Panc1 (cell line): ENCODE measurements around the gene ISLR. TPM values are rescaled to one million over a fixed set of nuclear protein-coding genes. Genes with fewer than 3 reads are reported as not detected.

Experiments used
- ATAC-seq: fragments of 200-7000 bp; cut with Tn5 transposase; 2 replicates; pipeline ENCODE4 v1.9.1; 2020; ENCODE audit warnings: mild to moderate bottlenecking, moderate library complexity
- BruUV-seq: library from RNA; stranded (reverse); fragments of 400-500 nt; replicated peaks from 2 replicates; lab custom pipeline; 2021; lab: Mats Ljungman, UMichigan
- CTCF ChIA-PET: fragments of 300-600 bp; sonication (Branson Sonifier 250); formaldehyde crosslinking; loops from one replicate; lab custom pipeline; 2022; ENCODE audit warnings: antibody characterized with exemption; lab: Charles Lee
- POLR2A ChIA-PET: fragments of 300-600 bp; sonication (Branson Sonifier 250); formaldehyde crosslinking; loops from one replicate; lab custom pipeline; 2022; ENCODE audit warnings: antibody characterized with exemption; lab: Charles Lee
- DNase-seq: peaks from one replicate; pipeline ENCODE4 v3.0.0-alpha.2; 2010; ENCODE audit warnings: low read depth, low spot score
- H3K27ac ChIP-seq: 2 replicates; pipeline ENCODE4 v1.5.1; 2011; ENCODE audit warnings: mild to moderate bottlenecking, low read length, inconsistent platforms
- H3K27me3 ChIP-seq: fragments of 200-500 bp; sonication (Bioruptor generic); 2 replicates; pipeline ENCODE4 v1.6.0; 2014; ENCODE audit warnings: low read length, inconsistent platforms; ENCODE audit not compliant: control insufficient read depth, insufficient read depth
- H3K36me3 ChIP-seq: fragments of 200-500 bp; sonication (Bioruptor generic); 2 replicates; pipeline ENCODE4 v1.5.1; 2014; ENCODE audit warnings: inconsistent platforms, mild to moderate bottlenecking, low read length, moderate library complexity; ENCODE audit not compliant: control insufficient read depth, insufficient read depth
- H3K4me1 ChIP-seq: 2 replicates; pipeline ENCODE4 v1.5.1; 2011; ENCODE audit warnings: inconsistent platforms, mild to moderate bottlenecking, low read length, moderate library complexity; ENCODE audit not compliant: control insufficient read depth, insufficient read depth
- H3K4me3 ChIP-seq, 2 experiments: 2 replicates each; pipeline ENCODE4 v1.5.1; 2011 to 2012; ENCODE audit warnings: low read depth in 2 of 2, low read length in 2 of 2, mild to moderate bottlenecking in 2 of 2, inconsistent platforms in 1 of 2, moderate library complexity in 1 of 2
- H3K9me3 ChIP-seq: fragments of 200-500 bp; sonication (Bioruptor generic); 2 replicates; pipeline ENCODE4 v1.5.1; 2014; ENCODE audit warnings: low read depth, mild to moderate bottlenecking, inconsistent platforms, low read length, moderate library complexity; ENCODE audit not compliant: control insufficient read depth, insufficient read depth
- POLR2AphosphoS5 ChIP-seq: IDR thresholded peaks from 2 replicates; pipeline ENCODE4 v1.6.1; 2012; ENCODE audit warnings: mild to moderate bottlenecking, low read depth, low read length, moderate library complexity
- REST ChIP-seq, 2 experiments: IDR thresholded peaks; 2 replicates each; pipeline ENCODE4 v1.6.1; 2011 to 2012; ENCODE audit warnings: low read depth in 2 of 2, control low read depth in 1 of 2, low read length in 1 of 2, mild to moderate bottlenecking in 1 of 2, moderate library complexity in 1 of 2; ENCODE audit not compliant: insufficient read depth in 1 of 2
- SIN3A ChIP-seq: IDR thresholded peaks from 2 replicates; pipeline ENCODE4 v1.6.1; 2012; ENCODE audit warnings: low read depth, mild to moderate bottlenecking, low read length, moderate library complexity, borderline replicate concordance; ENCODE audit not compliant: insufficient read depth
- TCF7L2 ChIP-seq: IDR thresholded peaks from 2 replicates; pipeline ENCODE4 v1.6.1; 2011; ENCODE audit warnings: mild to moderate bottlenecking, low read depth, low read length, inconsistent platforms
- in situ Hi-C: cut with HindIII; loops from 2 replicates; pipeline ENCODE4 v1.10.0; 2016; ENCODE audit warnings: low sequenced_read_pairs, low pct_unique_long_range_greater_than_20kb
- intact Hi-C: fragments of 100-400 bp; cut with micrococcal nuclease; formaldehyde crosslinking; loops from one replicate; pipeline ENCODE4 v1.10.0; 2022; ENCODE audit not compliant: unreplicated experiment
- total RNA-seq: library from RNA; stranded (reverse); gene quantifications from one replicate; pipeline ENCODE4 v1.2.1, GENCODE V29; 2021; ENCODE audit not compliant: unreplicated experiment
- TF ChIP-seq, protein P1 (sequence below): fragments of 450-650 bp; IDR thresholded peaks from 2 replicates; pipeline ENCODE4 v1.5.1; 2017; ENCODE audit warnings: mild to moderate bottlenecking

ISLR gene
- total RNA-seq, 1 experiment from 2014 or later = 0.28 TPM

DNA sequence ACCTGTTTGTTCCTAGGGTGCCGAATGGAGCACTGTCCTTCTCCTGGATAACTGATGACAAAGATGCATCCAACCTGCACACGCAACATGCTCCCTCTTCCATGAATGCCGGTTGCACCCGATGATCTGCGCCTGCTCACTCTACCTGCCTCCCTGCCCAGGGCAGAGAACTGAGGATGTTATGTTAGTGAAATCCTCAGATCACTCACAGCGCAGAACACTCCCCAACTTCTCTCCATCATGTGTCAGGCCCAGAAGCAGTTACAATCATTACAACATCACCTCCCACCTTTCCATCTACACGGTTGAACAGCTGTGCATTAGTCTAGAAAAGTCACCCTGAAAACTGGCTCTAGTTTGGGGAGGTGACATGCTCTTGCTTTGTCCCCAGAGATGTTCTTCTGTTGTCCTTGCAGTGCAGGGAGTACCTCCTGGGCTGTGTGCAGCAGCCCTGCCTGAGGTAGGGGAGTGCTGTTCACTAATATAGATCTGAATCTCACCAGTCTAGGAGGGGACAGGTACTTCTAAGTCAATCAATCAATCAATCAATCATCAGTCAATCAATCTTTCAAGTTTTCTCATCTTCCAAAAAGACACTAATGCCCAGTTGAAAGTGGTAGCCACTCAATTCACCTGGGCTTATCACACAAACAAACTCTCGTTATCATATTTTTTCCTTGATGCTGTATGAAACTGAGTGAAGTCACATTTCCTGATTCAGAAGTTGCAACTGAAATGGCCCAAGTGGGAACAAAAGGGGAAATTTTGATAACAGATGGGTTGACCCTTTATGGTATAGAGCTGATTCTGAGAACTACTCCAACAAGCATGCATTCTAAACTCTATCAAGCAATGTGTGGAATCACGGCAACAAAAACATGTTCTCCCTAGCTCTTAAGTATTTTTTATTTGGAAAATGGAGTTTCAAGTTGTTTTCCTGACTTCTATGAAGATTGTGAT, 15.4 kb upstream of the ISLR start:
- TF ChIP-seq, protein P1, sequence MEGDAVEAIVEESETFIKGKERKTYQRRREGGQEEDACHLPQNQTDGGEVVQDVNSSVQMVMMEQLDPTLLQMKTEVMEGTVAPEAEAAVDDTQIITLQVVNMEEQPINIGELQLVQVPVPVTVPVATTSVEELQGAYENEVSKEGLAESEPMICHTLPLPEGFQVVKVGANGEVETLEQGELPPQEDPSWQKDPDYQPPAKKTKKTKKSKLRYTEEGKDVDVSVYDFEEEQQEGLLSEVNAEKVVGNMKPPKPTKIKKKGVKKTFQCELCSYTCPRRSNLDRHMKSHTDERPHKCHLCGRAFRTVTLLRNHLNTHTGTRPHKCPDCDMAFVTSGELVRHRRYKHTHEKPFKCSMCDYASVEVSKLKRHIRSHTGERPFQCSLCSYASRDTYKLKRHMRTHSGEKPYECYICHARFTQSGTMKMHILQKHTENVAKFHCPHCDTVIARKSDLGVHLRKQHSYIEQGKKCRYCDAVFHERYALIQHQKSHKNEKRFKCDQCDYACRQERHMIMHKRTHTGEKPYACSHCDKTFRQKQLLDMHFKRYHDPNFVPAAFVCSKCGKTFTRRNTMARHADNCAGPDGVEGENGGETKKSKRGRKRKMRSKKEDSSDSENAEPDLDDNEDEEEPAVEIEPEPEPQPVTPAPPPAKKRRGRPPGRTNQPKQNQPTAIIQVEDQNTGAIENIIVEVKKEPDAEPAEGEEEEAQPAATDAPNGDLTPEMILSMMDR = no peak
- TF ChIP-seq REST (IDR thresholded peaks at IDR 0.05; ENCODE audit: insufficient read depth in 1 of 2, low read depth in 2 of 2, low read length in 1 of 2) (no peak), TCF7L2 (no peak), SIN3A (no peak), POLR2AphosphoS5 (no peak)
- Histone ChIP-seq H3K27ac (no peak overlapping the region), H3K9me3 (no peaks in the 10 kb centered on the region), H3K36me3 (no peaks in the 10 kb centered on the region), H3K27me3 (peaks cover 2% of the 10 kb centered on the region; the same call in 1 of the 2 replicates), H3K4me1 (no peaks in the 10 kb centered on the region), H3K4me3 (no peak overlapping the region)
- DNase-seq = no peak
- no TSS peak for BruUV-seq
- POLR2A ChIA-PET = no interaction called here
- intact Hi-C loops (no loop called here), in situ Hi-C loops (no loop called here)
- no peak for ATAC-seq
- CTCF ChIA-PET = no interaction called here

DNA sequence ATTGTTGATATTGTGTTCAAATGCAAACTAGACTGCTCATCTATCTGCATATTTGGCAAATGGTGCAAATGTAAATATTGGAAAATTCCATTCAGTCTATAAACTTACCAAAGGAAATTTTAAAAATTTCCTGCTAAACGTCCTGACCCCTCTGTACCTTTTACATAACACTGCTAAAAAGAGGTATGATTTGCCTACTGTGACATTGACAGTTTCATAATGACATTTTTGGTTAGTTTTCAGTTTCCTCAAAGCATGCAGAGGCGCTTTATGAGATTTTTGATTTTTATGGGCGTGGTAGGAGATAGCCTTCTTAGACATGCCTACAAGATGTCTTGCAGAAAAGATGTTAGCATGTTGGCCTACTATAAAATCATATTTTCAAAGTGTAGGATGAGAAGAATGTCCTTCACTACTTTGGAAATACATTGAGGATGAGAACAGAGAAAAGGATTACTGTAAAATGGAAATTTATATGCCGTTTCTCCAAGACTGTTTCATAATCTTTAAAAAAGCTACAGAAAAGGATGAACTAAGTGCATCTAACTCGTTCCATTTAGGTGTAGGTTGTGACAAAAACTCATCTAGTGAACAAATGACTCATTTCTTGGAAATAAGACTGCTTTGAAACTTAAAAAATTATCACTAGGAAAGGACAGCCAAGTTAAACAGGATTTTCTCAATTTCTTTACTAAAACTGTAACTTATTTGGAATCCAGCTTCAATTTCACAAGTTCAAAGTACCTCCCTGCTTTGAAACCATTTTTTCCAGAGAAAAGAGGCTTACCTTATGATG, 14.5 kb upstream of the ISLR start:
- peaks cover 2% of the 10 kb centered on the region; the same call in 1 of the 2 replicates for H3K27me3 ChIP-seq
- no peak for ATAC-seq

More for the DNA sequence above, 14.5 kb upstream of the ISLR start:
- CTCF ChIA-PET = no interaction called here
- in situ Hi-C loops (no loop called here), intact Hi-C loops (no loop called here)
- Histone ChIP-seq H3K9me3 (no peaks in the 10 kb centered on the region), H3K4me3 (no peak overlapping the region), H3K27ac (no peak overlapping the region), H3K36me3 (no peaks in the 10 kb centered on the region), H3K4me1 (no peaks in the 10 kb centered on the region)
- no peak for DNase-seq
- POLR2A ChIA-PET = no interaction called here
- TF ChIP-seq, protein P1 = no peak
- TF ChIP-seq TCF7L2 = no peak
- no peak for TF ChIP-seq POLR2AphosphoS5
- no peak for TF ChIP-seq SIN3A
- no peak for TF ChIP-seq REST (IDR thresholded peaks at IDR 0.05; ENCODE audit: insufficient read depth in 1 of 2, low read depth in 2 of 2, low read length in 1 of 2)
- BruUV-seq = no TSS peak
